Mesothelial cell of epicardium (in vitro differentiated cells): ENCODE measurements around the gene POLR3E. TPM values are rescaled to one million over a fixed set of nuclear protein-coding genes. Genes with fewer than 3 reads are reported as not detected.

Experiments
- DNase-seq, 2 experiments: peaks; one replicate each; pipeline ENCODE4 v3.0.0; 2021; ENCODE audit warnings: low spot score in 2 of 2; ENCODE audit not compliant: unreplicated experiment in 2 of 2
- H3K27ac Mint-ChIP-seq: 2 replicates; pipeline ENCODE4 v1.8.0; 2021; ENCODE audit warnings: mixed read lengths
- H3K27me3 Mint-ChIP-seq: 2 replicates; pipeline ENCODE4 v1.8.0; 2021; ENCODE audit warnings: low read depth, mixed read lengths
- H3K36me3 Mint-ChIP-seq: 2 replicates; pipeline ENCODE4 v1.8.0; 2021; ENCODE audit warnings: mixed read lengths
- H3K4me1 Mint-ChIP-seq: 2 replicates; pipeline ENCODE4 v1.8.0; 2021; ENCODE audit warnings: mixed read lengths
- H3K4me3 Mint-ChIP-seq: 2 replicates; pipeline ENCODE4 v1.8.0; 2021; ENCODE audit warnings: mild to moderate bottlenecking, moderate library complexity, mixed read lengths
- H3K9me3 Mint-ChIP-seq: 2 replicates; pipeline ENCODE4 v1.8.0; 2021; ENCODE audit warnings: mixed read lengths
- total RNA-seq: library from RNA; stranded (reverse); gene quantifications from 3 replicates; pipeline ENCODE4 v1.2.1, GENCODE V29; 2021
- TF ChIP-seq, protein P1 (sequence below): fragments of 200-600 bp; sonication (generic); IDR thresholded peaks from one replicate; pipeline ENCODE4 v1.5.0; 2021; ENCODE audit warnings: antibody characterized with exemption; ENCODE audit not compliant: unreplicated experiment

Gene POLR3E
- total RNA-seq, 1 donor from 2014 or later, result 71.4 TPM

DNA sequence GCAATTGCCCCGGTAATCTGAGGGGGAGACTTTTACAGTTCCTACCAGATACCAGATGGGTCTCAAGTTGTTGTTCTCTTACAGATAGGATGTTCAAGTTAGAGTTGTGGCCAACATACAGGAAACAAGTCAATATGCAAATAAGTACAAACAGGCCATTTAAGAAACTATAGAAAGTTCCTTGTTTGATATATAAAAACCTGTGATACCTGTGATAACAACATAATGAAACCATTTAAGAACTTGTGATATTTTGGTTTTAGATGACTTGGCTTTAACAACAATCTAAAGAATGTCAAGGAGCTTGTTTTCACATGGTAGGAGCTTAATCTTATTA is 60.4 kb downstream of the POLR3E start:
- Mint-ChIP-seq H3K27ac (peak overlapping the region; percentile 77), H3K4me3 (no peak overlapping the region)

DNA sequence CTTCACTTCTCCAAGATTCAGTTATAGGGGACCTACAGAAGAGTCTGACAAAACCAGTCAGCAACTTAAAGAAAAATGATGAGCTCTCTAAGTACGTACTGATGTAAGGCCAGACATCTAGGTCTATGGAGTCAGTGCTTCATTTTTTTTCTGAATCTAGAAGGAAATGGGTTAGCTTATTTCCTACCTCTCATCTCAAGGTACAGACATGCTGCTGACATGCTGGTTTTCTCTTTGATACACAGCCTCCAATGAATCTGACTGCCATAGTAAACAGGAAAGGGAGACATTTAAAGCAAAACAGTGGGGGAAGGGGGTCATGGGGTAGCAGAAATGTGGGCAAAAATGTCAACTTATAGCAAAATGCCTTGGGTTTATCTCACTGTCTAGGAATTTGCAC is 60.8 kb downstream of the POLR3E start:
- Mint-ChIP-seq H3K9me3 (no peaks in the 10 kb centered on the region), H3K27me3 (no peaks in the 10 kb centered on the region), H3K36me3 (peaks cover 10% of the 10 kb centered on the region), H3K27ac (peak overlapping the region; percentile 62), H3K4me3 (no peak overlapping the region), H3K4me1 (peaks cover 28% of the 10 kb centered on the region)
- TF ChIP-seq, protein P1, sequence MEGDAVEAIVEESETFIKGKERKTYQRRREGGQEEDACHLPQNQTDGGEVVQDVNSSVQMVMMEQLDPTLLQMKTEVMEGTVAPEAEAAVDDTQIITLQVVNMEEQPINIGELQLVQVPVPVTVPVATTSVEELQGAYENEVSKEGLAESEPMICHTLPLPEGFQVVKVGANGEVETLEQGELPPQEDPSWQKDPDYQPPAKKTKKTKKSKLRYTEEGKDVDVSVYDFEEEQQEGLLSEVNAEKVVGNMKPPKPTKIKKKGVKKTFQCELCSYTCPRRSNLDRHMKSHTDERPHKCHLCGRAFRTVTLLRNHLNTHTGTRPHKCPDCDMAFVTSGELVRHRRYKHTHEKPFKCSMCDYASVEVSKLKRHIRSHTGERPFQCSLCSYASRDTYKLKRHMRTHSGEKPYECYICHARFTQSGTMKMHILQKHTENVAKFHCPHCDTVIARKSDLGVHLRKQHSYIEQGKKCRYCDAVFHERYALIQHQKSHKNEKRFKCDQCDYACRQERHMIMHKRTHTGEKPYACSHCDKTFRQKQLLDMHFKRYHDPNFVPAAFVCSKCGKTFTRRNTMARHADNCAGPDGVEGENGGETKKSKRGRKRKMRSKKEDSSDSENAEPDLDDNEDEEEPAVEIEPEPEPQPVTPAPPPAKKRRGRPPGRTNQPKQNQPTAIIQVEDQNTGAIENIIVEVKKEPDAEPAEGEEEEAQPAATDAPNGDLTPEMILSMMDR, result no peak
- DNase-seq, result no peak

More for the DNA sequence above, 60.4 kb downstream of the POLR3E start:
- Mint-ChIP-seq H3K9me3 (no peaks in the 10 kb centered on the region), H3K36me3 (peaks cover 6% of the 10 kb centered on the region), H3K27me3 (no peaks in the 10 kb centered on the region), H3K4me1 (peaks cover 30% of the 10 kb centered on the region)
- DNase-seq, result no peak
- TF ChIP-seq, protein P1, result no peak

GRCh38 chr16:22359679-22360078 is 62.5 kb downstream of the POLR3E start:
- Mint-ChIP-seq H3K4me3 (no peak overlapping the region), H3K27me3 (no peaks in the 10 kb centered on the region), H3K9me3 (no peaks in the 10 kb centered on the region), H3K36me3 (peaks cover 21% of the 10 kb centered on the region), H3K4me1 (peaks cover 13% of the 10 kb centered on the region), H3K27ac (no peak overlapping the region)
- TF ChIP-seq, protein P1, result no peak
- DNase-seq, result no peak

- H3K9me3 Mint-ChIP-seq, result no peaks in the 10 kb centered on the region
Observed at GRCh38 chr16:22360963-22361659, 63.9 kb downstream of the POLR3E start.

GRCh38 chr16:22364241-22364640 is 67.0 kb downstream of the POLR3E start:
- peaks cover 26% of the 10 kb centered on the region for H3K36me3 Mint-ChIP-seq
- H3K4me1 Mint-ChIP-seq, result peaks cover 3% of the 10 kb centered on the region
- no peak overlapping the region for H3K4me3 Mint-ChIP-seq
- no peaks in the 10 kb centered on the region for H3K9me3 Mint-ChIP-seq
- no peaks in the 10 kb centered on the region for H3K27me3 Mint-ChIP-seq
- no peak overlapping the region for H3K27ac Mint-ChIP-seq
- DNase-seq, result no peak
- TF ChIP-seq, protein P1, result no peak

More at GRCh38 chr16:22360963-22361659, 63.9 kb downstream of the POLR3E start:
- no peak for DNase-seq
- TF ChIP-seq, protein P1, result no peak
- Mint-ChIP-seq H3K4me3 (no peak overlapping the region), H3K27ac (no peak overlapping the region), H3K27me3 (no peaks in the 10 kb centered on the region), H3K36me3 (peaks cover 25% of the 10 kb centered on the region), H3K4me1 (peaks cover 10% of the 10 kb centered on the region)
